ENCODE data around the gene SKAP2.

SKAP2 gene

GRCh38 chr7:26789481-26790184 lies 74.8 kb downstream of the SKAP2 start:
- POLR2A ChIA-PET: interaction anchor here (0.5 kb wide), 1 partner anchor 20 kb away, joined by 4 read pairs; no protein-coding TSS in a partner anchor
- Histone ChIP-seq H3K27ac (ENCODE audit: extremely low read depth, low read depth, low read length) (no peak overlapping the region), H3K4me3 (ENCODE audit: low read depth, low read length) (no peak overlapping the region), H3K9me3 (ENCODE audit: control insufficient read depth, insufficient read depth, low read depth, low read length) (no peaks in the 10 kb centered on the region), H3K4me1 (ENCODE audit: control insufficient read depth, insufficient read depth, low read length) (peaks cover 15% of the 10 kb centered on the region), H3K36me3 (ENCODE audit: control insufficient read depth in 2 of 2, insufficient read depth in 1 of 2, low read length in 2 of 2) (no peaks in the 10 kb centered on the region)
- CTCF ChIA-PET: interaction anchor here (0.6 to 1.1 kb wide), 4 partner anchors 9 to 92 kb away, joined by 3 to 6 read pairs (median 4); no protein-coding TSS in a partner anchor
- TF ChIP-seq SP7 (tag by site-specific recombination; IDR thresholded peaks at IDR 0.05) (peak; percentile 68), GLI4 (tag by site-specific recombination; IDR thresholded peaks at IDR 0.05) (no peak), ZNF626 (tag by site-specific recombination; IDR thresholded peaks at IDR 0.05) (no peak)

DNA sequence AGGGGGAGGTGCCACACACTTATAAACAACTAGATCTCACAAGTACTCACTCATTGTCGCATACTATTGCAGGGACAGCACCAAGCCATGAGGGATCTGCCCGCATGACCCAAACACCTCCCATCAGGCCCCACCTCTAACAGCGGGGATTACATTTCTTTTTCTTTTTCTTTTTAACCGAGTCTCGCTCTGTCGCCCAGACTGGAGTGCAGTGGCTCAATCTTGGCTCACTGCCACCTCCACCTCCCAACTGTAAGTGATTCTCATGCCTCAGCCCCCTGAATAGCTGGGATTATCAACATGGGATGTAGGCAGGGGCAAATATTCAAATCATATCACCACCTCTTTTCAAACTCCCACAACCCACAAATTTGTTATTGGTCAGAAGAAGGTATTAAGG lies 76.7 kb downstream of the SKAP2 start:
- Histone ChIP-seq H3K4me3 (ENCODE audit: low read depth, low read length) (no peak overlapping the region), H3K27ac (ENCODE audit: extremely low read depth, low read depth, low read length) (no peak overlapping the region), H3K9me3 (ENCODE audit: control insufficient read depth, insufficient read depth, low read depth, low read length) (no peaks in the 10 kb centered on the region), H3K4me1 (ENCODE audit: control insufficient read depth, insufficient read depth, low read length) (peaks cover 11% of the 10 kb centered on the region), H3K36me3 (ENCODE audit: control insufficient read depth in 2 of 2, insufficient read depth in 1 of 2, low read length in 2 of 2) (no peaks in the 10 kb centered on the region)
- ChIA-PET POLR2A (no interaction called here), CTCF (interaction anchor here (0.6 to 1.2 kb wide), 4 partner anchors 11 to 373 kb away, joined by 3 to 8 read pairs (median 4); no protein-coding TSS in a partner anchor)
- TF ChIP-seq ZNF558 (tag by site-specific recombination; IDR thresholded peaks at IDR 0.05) (no peak), WT1 (tag by site-specific recombination; IDR thresholded peaks at IDR 0.05) (no peak), EGR2 (tag by site-specific recombination; IDR thresholded peaks at IDR 0.05; ENCODE audit: low read depth) (peak; percentile 42; the same call in 1 of the 2 replicates), PATZ1 (tag by site-specific recombination; IDR thresholded peaks at IDR 0.05) (peak; percentile 43; the same call in 1 of the 2 replicates), PRDM10 (tag by site-specific recombination; IDR thresholded peaks at IDR 0.05) (peak; percentile 45; the same call in 1 of the 2 replicates), MZF1 (tag by site-specific recombination; IDR thresholded peaks at IDR 0.05; ENCODE audit: borderline replicate concordance) (peak; percentile 95)

DNA sequence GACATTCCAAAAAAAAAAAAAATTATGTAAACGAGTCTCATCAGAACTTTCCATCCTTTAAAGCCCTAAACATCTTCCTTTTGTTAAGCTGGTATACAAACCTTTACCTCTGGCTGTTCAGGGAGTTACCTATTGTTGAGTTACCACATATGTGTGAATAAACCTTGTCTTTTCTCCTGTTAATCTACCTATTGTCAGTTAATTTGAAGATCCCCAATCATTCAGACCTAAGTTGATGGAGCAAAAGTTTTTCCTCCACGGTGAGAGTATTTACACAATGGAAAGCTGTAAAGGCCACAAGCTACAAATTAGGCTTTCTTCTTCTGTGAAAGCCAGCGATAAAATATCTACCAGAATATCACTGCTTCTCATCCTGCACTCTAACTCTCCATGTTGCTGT lies 80.3 kb downstream of the SKAP2 start:
- POLR2A ChIA-PET: no interaction called here
- CTCF ChIA-PET: interaction anchor here (0.6 kb wide), 3 partner anchors 265 to 366 kb away, joined by 4 to 7 read pairs (median 4); no protein-coding TSS in a partner anchor
- H3K27ac ChIP-seq (ENCODE audit: extremely low read depth, low read depth, low read length): no peak overlapping the region
- H3K4me3 ChIP-seq (ENCODE audit: low read depth, low read length): no peak overlapping the region
- peaks cover 4% of the 10 kb centered on the region; the same call in 1 of the 2 replicates for H3K4me1 ChIP-seq (ENCODE audit: control insufficient read depth, insufficient read depth, low read length)
- no peaks in the 10 kb centered on the region for H3K9me3 ChIP-seq (ENCODE audit: control insufficient read depth, insufficient read depth, low read depth, low read length)
- H3K36me3 ChIP-seq (ENCODE audit: control insufficient read depth in 2 of 2, insufficient read depth in 1 of 2, low read length in 2 of 2): no peaks in the 10 kb centered on the region
- TF ChIP-seq ZNF280D (tag by site-specific recombination; IDR thresholded peaks at IDR 0.05): no peak
- TF ChIP-seq ZNF169 (tag by site-specific recombination; IDR thresholded peaks at IDR 0.05): no peak
- no peak for TF ChIP-seq ZNF354C (tag by site-specific recombination; IDR thresholded peaks at IDR 0.05; ENCODE audit: borderline replicate concordance, low read depth)
- TF ChIP-seq BCL11B (tag by site-specific recombination; IDR thresholded peaks at IDR 0.05; ENCODE audit: low read depth): no peak
- TF ChIP-seq ZNF529 (tag by site-specific recombination; IDR thresholded peaks at IDR 0.05; ENCODE audit: insufficient replicate concordance): no peak
- no peak for TF ChIP-seq YY2 (tag by site-specific recombination; IDR thresholded peaks at IDR 0.05)
- TF ChIP-seq GLIS1 (tag by site-specific recombination; IDR thresholded peaks at IDR 0.05): no peak
- no peak for TF ChIP-seq ZNF416 (tag by site-specific recombination; IDR thresholded peaks at IDR 0.05)
- no peak for TF ChIP-seq ZNF707 (tag by site-specific recombination; IDR thresholded peaks at IDR 0.05)
- TF ChIP-seq ZNF37A (tag by site-specific recombination; IDR thresholded peaks at IDR 0.05): no peak
- TF ChIP-seq WT1 (tag by site-specific recombination; IDR thresholded peaks at IDR 0.05): no peak
- no peak for TF ChIP-seq ZNF138 (tag by site-specific recombination; IDR thresholded peaks at IDR 0.05; ENCODE audit: borderline replicate concordance)
- no peak for TF ChIP-seq HOXA7 (CRISPR knock-in tag; IDR thresholded peaks at IDR 0.05; ENCODE audit: borderline replicate concordance)
- no peak for TF ChIP-seq SP7 (tag by site-specific recombination; IDR thresholded peaks at IDR 0.05)
